HTR-8/SVneo (cell line): ENCODE results near the gene CLCNKB.
"Not testable (repeated sequence)": the region's sequence is repeated elsewhere in the genome, so short reads cannot be mapped to it uniquely, and the experiment has no call there.

Source experiments
- DNase-seq: peaks from one replicate; pipeline ENCODE4 v3.0.0; 2011; ENCODE audit warnings: low spot score, mixed read lengths; ENCODE audit not compliant: insufficient read length
- FAIRE-seq: peaks from 2 replicates; lab custom pipeline; 2011; peaks lifted over from hg19 to GRCh38; lab: Jason Lieb, UNC

CLCNKB gene

DNA sequence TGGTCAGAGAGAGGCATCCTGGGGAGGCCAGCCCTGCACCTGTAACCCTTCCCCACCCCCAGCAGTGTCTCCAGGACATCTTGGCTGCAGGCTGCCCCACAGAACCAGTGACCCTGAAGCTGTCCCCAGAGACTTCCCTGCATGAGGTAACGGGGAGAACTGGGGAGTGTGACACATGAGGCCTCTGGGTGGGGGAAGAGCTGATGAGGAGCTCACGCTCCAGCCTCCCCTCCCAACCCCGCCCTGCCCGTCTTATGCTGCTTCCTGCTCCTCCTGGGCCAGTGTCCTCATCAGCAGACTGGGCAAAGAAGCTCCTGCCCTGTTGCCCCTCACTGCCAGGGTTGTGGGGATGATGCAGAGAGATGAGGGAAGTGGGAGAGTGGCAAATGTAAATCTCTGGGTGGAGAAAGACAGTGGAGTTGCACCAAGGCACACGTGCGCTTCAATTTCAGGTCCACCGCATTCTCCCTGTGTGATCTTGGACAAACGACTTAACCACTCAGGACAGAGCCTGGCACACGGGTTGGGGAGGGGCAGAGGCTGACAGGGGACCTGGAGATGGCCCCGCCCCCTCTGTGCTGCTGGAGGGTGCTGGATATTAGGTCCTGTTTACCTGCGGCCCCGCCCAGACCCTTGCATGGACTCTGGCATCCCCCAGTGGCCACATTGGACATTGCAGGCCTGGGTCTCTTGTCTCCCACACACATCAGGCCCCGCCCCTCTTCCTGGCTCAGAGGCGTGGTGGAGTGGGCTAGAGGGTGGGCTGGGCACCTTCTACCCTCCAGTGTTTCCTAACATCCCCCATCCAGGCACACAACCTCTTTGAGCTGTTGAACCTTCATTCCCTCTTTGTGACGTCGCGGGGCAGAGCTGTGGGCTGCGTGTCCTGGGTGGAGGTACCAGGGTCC lies 12.3 kb downstream of the CLCNKB start:
- FAIRE-seq = peak; percentile 20
- peak; percentile 79 for DNase-seq

DNA sequence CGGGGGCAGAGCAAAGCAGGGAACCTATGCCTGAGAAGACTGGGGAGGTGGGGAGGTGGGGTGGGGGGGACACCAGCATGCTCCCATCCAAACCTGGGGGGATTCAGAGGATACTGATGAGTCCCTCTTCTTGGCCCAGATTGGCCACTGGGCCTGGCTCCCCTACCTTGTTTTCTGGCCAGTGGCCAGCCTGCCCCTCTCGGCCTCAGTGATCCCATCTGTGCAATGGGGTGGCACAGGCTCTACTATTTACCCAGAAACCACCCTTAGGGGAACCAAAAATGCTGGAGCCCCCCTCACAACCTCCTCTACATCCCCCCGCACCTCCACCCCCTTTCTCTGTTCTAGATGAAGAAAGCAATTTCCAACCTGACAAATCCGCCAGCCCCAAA lies 12.9 kb downstream of the CLCNKB start:
- DNase-seq, FAIRE-seq: not testable (repeated sequence)

DNA sequence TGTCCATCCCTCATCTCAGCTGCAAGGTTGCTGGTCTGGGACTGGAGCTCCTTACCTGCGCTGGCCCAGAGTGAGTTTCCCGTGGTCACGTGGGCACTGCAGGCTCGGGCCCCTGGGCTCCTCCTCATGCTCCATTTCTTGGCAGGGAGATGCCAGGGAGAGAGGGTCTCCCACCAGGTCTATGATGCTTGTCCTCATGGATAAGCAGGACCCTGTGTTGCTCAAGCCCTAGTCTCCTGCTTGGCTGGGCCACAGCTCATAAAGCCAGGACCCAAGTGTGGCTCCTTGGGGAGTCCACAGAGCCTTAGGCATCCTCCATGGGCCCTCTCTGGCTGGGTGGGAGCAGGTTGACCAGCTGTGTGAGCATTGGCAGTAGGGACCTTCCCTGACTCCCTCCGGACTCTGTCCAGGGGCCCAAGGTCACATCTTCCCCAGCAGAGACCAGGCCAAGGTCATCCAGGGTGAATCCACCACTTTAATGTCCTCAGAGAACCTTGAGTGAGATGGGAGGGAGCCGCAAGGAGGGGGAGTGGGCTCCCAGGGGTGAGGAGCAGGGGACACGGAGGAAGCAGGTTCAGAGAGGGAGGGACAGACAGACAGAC lies 13.8 kb downstream of the CLCNKB start:
- FAIRE-seq, DNase-seq: not testable (repeated sequence)

DNA sequence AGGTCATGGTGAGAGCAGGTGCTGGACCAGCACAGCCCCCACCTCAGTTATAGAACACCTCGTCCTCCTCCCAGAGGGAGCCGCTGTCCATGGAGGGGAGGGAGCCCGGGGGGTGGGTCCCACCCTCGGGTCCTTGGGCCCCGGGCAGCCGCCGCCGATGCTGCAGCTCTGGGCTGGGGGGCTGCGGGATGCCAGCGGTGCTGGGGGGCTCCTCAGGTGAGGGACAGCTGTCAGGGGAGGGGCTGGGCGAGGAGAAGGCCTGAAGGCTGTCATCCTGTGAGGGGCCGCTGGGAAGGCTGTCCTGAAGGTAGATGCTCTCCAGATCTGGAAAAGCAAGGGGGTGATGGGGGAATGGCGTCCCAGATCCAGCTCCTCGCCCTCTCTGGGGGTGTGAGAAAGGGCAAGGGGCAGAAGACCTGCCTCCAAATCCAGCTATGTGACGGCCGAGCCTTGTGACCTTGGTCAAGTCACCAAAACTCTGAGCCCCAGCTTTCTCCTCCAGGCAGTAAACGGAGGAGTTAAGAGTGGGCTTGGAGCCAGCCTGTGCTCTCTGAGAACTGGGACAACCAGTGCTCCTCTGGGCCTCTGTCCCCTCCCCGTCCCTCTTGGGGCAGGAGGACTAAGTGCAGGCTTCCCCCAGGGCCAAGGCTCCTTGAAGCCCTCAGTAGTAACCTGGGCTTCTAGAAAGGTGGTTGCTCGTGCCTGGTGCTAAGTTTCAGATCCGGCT lies 15.0 kb downstream of the CLCNKB start:
- FAIRE-seq, DNase-seq: not testable (repeated sequence)

DNA sequence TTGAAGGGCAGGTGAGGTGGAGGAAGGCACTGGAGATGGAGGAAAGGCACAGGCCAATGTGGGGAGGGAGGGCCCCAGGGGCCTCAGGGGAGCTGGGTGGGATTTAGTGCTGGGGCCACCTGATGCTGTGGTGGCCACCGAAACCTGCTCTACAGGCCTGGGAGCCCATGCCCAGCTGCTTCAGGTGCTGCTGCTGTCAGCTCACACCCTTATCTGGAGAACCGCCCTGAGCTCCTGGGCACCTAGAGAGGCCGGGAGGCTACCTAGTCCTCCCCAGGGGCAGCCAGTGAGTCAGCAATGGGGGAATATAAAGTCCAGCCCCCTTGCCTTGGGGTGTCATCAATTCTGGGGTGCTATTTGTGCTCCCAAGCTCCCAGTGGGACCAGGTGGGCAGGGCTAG lies 17.7 kb downstream of the CLCNKB start:
- FAIRE-seq = no peak

DNA sequence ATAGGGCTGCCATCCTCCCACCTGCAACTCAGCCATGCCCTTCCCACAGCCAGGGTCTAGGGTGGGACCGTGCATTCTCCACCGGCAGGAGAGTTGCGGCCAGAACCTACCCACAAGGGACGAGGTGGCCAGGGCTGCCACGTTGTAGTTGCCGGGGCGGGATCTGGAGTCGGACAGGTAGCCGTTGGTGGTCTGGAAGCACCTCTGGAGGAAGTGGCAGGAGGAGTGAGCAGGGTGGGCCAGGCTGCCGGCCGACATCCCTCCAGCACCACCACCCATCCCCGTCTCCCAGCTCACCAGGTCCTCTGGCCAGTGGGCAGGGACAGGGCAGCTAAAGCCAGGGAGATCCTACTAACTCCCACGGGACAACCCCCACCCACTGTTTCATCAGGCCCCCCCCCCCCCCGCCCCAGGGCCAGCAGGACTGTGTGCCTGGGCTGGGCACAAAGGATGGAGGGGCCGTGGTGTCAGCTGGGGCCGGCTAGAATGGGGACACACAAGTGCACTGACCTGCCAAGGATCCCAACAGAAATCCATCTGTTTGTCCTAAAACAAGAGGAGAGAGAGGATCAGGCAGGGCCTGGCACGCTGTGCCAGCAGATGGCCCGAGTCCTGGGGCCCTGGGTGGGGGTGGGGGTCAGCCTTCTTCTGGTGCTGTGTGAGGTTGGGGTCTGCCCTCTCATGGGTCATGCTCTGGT lies 18.6 kb downstream of the CLCNKB start:
- not testable (repeated sequence) for FAIRE-seq, DNase-seq

More for the DNA sequence above, 17.7 kb downstream of the CLCNKB start:
- no peak for DNase-seq

DNA sequence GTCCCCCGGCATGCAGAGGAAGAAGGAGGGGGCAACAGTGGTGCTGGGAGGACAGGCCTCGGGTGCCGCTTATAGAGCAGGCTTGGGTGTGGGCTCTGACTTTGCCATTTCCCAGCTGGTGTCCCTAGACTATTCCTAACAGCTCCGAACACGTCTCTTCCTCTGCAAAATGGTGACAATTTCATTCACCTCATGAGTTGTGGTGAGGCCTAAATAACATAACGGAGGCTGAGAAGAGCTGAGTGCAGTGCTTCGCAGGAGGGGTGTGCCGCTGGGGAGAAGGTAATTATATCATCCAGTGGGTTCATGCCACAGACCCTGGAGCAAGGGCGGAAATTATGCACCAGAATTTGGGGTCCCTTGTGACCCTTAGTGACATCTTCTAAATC lies 19.1 kb downstream of the CLCNKB start:
- FAIRE-seq, DNase-seq: not testable (repeated sequence)

DNA sequence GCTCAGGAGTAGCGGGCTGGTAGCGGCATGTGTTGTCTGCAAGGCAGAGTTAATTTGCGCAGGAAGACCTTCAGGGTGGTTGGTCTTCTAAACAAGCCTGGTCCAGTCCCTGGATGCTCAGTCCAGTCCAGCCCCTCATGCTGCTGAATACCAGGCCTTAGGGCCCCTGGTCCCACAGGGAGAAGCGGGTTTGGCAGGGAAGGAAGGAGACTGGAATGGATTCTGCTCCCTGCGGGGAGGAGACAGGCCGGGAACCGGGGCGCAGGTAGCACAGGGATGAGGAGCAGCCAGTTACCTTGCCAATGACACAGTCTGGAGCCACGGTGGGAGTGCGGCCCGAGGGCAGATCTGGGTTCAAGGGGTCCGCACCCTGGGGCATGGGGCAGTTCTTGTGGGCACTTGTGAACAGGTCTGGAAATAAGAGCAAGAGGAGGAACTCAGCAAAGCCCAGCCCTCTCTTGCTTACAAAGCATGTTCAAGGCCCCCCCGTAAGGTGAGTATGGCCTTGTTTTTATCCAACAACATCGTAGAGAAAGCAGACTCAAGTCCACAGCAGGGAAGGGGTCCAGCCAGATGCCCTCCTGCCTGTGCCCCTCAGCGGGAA lies 19.7 kb downstream of the CLCNKB start:
- FAIRE-seq (no peak), DNase-seq (no peak)

DNA sequence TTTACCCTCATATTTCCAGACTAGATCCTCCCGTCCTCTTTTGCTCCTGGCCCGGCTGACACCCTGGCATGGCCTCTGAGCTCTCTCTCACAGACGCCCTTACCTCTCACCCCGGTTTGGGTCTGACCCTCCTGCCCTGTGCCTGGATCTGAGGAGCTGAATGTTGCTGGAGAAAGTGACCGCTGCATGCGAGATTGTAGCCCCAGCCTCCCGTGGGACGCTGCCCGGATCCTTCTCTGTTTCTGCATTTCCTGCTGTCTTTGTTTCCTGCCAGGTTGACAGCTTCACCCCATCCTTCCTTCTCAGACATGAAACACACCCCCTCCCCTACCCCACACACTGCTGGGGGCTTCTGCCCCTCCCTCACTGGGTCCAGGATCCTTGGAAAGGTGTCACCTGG lies 20.3 kb downstream of the CLCNKB start:
- FAIRE-seq (no peak), DNase-seq (no peak)

DNA sequence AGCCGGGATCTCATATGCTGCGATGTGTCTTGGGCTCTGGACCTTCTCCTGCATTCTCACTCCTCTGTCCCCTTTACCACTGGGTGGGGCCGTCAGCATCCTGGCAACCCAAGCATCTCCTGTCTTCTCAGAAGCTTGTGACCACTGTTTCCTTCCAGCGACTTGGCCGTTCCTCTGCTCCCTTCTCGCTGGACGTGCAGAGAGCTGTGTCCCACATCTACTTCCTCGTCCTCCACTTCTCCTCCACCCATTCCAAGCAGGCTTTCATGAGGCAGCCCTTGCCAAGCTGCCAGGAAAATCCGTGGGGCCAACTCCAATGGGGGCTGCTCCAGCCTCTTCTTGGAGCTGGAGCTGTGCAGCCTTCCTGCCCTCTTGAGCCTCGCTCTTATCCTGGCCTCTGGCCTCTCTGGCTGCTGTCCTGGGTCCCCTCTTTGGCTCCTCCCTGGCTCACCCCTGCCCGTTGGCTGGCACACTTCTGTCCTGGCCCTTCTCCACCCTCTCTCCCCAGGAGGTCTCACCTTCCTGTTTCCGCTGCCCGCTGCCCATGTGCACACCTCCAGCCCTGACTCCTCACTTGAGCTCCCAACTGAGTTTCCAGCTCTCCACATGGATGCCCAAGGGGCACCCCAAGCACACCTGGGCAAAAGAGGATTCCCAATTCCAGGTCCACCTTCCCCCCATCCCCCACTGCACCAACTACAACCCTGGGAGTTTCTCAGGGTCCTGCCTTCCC lies 21.1 kb downstream of the CLCNKB start:
- no peak for FAIRE-seq

DNA sequence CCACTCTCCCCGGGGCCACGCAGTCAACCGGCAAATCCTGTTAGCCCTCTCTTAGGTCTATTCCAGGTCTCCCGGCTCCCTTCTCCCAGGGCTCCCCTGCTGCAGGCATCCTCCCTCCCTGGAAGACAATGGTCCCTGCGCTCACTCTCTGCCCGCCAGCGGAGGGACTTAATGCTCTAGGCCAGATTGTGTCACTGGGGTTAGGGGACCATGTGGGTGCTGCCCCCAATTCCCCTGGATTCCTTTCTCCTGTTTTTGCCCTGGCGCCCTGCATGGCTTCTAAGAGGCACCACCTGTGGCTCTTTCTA lies 21.6 kb downstream of the CLCNKB start:
- FAIRE-seq = no peak
- DNase-seq = no peak

More for the DNA sequence above, 21.1 kb downstream of the CLCNKB start:
- DNase-seq = no peak

DNA sequence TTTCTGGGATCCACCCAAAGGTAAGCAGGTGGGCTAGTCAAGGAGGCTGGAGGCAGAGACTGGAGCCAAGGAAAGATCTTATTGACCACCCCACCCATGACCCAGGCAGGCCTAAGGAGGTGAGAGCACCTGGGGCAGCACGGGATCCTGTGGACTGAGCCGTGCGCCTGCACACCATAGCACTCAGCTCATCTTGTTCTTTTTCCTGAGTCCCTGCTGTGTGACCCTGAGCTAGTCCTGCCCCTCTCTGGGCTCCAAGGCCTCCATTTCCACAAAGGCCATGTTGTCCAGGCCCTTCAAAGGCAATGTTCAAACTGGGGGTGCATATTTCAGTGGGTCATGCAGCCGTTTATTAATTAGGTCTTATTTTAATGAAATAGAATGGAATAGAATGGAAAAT lies 22.7 kb downstream of the CLCNKB start:
- no peak for FAIRE-seq

DNA sequence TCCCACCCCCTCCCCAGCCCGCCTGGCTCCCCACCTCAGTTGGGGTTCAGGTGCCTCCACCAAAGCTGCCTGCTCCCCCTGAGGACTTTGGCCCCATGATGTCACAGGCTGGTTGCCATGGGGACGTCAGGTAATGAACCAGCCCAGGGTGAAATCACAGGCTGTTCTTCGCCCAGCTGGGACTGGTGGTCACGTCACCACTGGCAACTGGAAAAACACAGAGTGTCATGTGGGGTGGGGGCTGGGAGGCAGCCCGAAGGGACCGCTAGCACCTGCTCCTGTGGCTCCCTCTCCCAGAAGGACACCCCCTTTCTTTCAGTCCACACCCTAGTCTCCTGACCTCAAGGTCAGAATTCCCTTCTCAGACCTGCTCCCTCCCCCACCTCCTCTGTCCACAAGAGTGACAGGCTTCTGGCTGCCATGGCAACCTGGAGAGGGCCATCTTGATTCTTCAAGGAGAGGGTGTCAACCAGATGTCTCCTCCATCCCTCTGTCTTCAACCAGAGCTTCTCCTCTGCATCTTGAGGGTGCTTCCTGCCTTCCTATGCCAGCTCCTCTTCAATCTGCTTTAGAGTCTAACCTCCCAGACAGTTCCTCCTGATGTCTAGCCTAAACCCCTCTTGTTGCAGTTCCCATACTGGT lies 23.7 kb downstream of the CLCNKB start:
- FAIRE-seq = no peak
- no peak for DNase-seq

More for the DNA sequence above, 22.7 kb downstream of the CLCNKB start:
- no peak for DNase-seq

DNA sequence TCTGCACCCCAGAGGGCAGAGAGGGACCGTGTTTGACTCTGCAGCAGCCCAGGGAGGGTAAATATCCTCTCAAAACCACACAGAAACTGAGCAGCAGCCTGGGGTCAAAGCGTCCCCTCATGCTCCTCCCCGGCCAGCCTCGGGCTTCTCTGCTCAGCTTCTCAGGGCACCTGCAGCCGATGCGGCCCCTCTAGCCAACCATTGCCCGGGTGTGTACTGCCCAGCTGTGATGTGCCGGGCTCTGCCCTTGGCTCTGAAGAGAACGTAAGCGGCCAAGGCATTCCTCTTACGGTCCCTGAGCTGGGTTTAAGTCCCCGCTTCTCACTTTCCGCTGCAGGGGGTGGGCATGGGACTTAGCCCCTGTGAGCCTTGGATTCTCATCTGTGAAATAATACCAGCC lies 24.4 kb downstream of the CLCNKB start:
- FAIRE-seq = no peak
- DNase-seq = no peak

DNA sequence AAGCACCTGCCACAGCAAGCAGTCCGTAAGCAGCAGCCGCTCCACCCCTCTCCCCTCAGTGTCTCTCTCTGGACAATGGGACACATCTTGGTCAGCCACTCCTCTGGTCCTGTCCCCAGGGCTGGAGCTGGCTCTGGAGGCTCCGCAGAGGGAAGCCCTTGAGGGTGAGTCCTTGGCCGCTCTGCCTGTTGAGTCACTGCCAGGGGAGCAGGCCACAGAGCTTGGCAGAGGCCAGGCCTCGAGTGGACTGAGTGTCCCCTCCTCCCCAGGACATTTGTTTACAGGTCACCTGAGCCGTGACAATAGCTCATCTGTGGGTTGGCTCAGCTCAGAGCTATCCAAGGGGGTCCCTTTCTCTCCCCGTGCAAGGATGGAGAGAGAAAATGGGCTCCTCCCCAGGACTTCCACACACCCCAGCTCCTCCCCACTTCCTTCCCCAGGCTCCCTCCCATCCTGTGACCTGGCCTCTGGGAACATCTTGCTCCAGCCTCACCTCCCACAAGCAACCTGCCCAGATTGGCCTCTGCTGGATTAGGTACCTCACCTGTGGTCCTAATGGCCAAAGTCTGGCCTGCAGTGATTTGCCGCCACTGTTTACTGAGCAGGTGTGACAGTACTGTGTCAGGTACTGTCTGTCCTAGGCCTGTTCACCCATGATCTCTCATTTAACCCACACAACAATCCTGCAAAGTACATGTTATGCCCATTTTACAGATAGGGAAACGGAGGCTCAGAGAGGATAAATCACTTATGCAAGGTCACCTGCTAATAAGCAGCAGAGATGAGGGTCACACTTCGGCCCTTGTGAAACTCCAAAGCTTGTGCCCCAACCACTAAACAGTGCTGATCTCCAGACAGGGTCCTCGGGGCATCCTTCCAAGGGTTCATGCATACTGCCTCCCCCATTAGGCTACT lies 25.0 kb downstream of the CLCNKB start:
- DNase-seq = no peak
- no peak for FAIRE-seq

DNA sequence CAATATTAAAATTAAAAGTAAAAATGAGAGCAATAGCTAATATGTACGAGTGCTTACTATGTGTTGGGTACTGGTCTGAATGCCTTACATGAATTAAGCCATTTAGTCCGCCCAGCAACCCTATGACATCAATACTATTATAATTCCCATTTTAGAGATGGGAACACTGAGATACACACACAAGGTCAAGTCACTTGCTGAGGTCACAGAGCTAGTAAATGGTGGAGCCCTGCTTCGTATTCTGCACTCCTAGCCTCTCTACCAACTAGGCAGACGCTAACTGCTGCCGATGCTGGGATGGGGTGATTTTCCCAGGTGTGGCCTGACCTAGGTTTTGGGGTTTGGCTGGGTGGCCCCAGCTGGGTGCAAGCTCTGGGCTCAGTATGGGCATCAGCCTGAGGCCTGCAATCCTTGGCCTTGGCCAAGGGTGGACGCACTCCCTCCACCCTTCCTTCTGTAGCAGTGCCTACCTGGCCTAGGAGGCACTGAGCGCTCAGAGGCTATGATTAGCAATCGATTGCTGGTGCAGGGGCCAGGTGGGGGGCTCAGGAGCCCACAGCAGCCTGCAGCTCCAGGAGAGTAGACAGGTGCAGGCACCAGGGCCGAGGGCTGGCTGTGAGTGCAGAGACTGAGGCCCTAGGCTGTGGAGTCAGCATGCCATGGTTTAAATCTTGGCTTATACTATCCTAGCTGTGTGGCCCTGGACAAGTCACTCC lies 27.2 kb downstream of the CLCNKB start:
- DNase-seq (no peak), FAIRE-seq (no peak)

DNA sequence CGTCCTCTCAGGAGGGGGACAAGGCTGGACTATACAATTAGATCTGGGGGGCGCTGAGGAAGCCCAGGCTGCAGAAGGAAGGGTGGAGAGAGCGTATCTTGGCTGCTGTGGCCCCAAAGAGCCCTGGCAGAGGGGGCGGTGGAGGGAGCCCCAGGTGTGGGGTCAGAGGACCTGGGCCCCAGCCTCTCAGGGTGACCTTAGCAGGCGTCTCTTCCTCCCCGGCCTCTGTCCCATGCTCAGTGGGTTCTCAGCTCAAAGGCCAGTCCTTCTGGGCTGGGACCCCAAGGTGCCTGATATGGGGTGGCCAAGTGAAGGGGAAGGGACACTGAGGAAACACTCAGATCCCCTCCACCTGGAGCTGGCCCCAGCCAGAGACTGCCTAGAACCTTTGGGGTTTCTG lies 28.0 kb downstream of the CLCNKB start:
- FAIRE-seq (no peak), DNase-seq (no peak)
